K562 (cell line): ENCODE data around the gene SCAMP3. TPM values are rescaled to one million over a fixed set of nuclear protein-coding genes. Genes with fewer than 3 reads are reported as not detected.
A peak's percentile ranks its signal among the peaks of the same experiment; 100 is the strongest.

Experiments
- AFF1 ChIP-seq, 2 experiments: fragments of 450-650 bp; IDR thresholded peaks; 2 replicates each; pipeline ENCODE4 v1.6.1; 2018; ENCODE audit warnings: mild to moderate bottlenecking in 2 of 2, low read depth in 1 of 2; ENCODE audit not compliant: partially characterized antibody in 2 of 2
- CBFA2T2 ChIP-seq: fragments of 450-650 bp; conservative IDR thresholded peaks from 2 replicates; pipeline ENCODE4 v1.6.1; 2017; ENCODE audit warnings: mild to moderate bottlenecking
- CHCHD3 ChIP-seq: fragments of 250-450 bp; sonication (Bioruptor Pico); IDR thresholded peaks from 2 replicates; pipeline ENCODE4 v2.1.2; 2022; ENCODE audit warnings: mild to moderate bottlenecking
- CHD4 ChIP-seq: fragments of 200-600 bp; sonication (generic); IDR thresholded peaks from 3 replicates; pipeline ENCODE4 v1.6.1; 2012; ENCODE audit warnings: low read depth, mild to moderate bottlenecking, mixed read lengths, low read length, inconsistent platforms; ENCODE audit not compliant: insufficient read depth, insufficient replicate concordance, poor library complexity, severe bottlenecking
- CREM ChIP-seq: IDR thresholded peaks from 2 replicates; pipeline ENCODE4 v1.6.1; 2014; ENCODE audit warnings: antibody characterized with exemption, low read depth
- DMBX1 ChIP-seq: fragments of 250-450 bp; sonication (Bioruptor Pico); IDR thresholded peaks from 2 replicates; pipeline ENCODE4 v1.8.0; 2022; ENCODE audit warnings: inconsistent platforms, mild to moderate bottlenecking, moderate library complexity, borderline replicate concordance
- GATAD2A ChIP-seq: fragments of 450-650 bp; IDR thresholded peaks from 2 replicates; pipeline ENCODE4 v1.6.1; 2017
- HOXB6 ChIP-seq: fragments of 250-450 bp; sonication (Bioruptor Pico); IDR thresholded peaks from 2 replicates; pipeline ENCODE4 v1.5.1; 2022; ENCODE audit warnings: mild to moderate bottlenecking, borderline replicate concordance
- KLF6 ChIP-seq: fragments of 250-450 bp; sonication (Bioruptor Pico); IDR thresholded peaks from 2 replicates; pipeline ENCODE4 v1.4.0; 2020; ENCODE audit warnings: mild to moderate bottlenecking, moderate library complexity, borderline replicate concordance
- MCM2 ChIP-seq: fragments of 450-650 bp; IDR thresholded peaks from 2 replicates; pipeline ENCODE4 v1.6.1; 2017; ENCODE audit warnings: low read depth, mild to moderate bottlenecking
- MTA2 ChIP-seq: fragments of 450-650 bp; IDR thresholded peaks from 2 replicates; pipeline ENCODE4 v1.6.1; 2016; ENCODE audit warnings: low read depth
- NELFE ChIP-seq: IDR thresholded peaks from 2 replicates; pipeline ENCODE4 v1.6.1; 2011; ENCODE audit warnings: mild to moderate bottlenecking; ENCODE audit not compliant: insufficient read depth, insufficient read length
- NR2F6 ChIP-seq: fragments of 450-650 bp; formaldehyde crosslinking; IDR thresholded peaks from 2 replicates; pipeline ENCODE4 v1.4.0; 2020; ENCODE audit warnings: mild to moderate bottlenecking
- NR4A1 ChIP-seq, 2 experiments: fragments of 250-450 bp in 1 of 2; fragments of 450-650 bp in 1 of 2; sonication (Bioruptor Pico) in 1 of 2; IDR thresholded peaks; 2 replicates each; pipeline versions ENCODE4 v1.4.0 to v1.6.1; 2016 to 2020; ENCODE audit warnings: mild to moderate bottlenecking in 2 of 2, missing compliant biosample characterization in 1 of 2, missing genetic modification characterization in 1 of 2, moderate library complexity in 1 of 2
- PHB2 ChIP-seq: fragments of 450-650 bp; IDR thresholded peaks from 2 replicates; pipeline ENCODE4 v1.6.1; 2017; ENCODE audit warnings: low read depth
- RNF219 ChIP-seq: fragments of 250-450 bp; sonication (Bioruptor Pico); IDR thresholded peaks from 2 replicates; pipeline ENCODE4 v1.5.0; 2022; ENCODE audit warnings: mild to moderate bottlenecking
- TEAD2 ChIP-seq: fragments of 450-650 bp; IDR thresholded peaks from 2 replicates; pipeline ENCODE4 v1.6.1; 2016; ENCODE audit warnings: missing genetic modification characterization, control low read depth, missing compliant biosample characterization
- ZKSCAN8 ChIP-seq: fragments of 200-800 bp; sonication (Bioruptor generic); IDR thresholded peaks from 2 replicates; pipeline ENCODE4 v1.6.1; 2016; ENCODE audit warnings: missing genetic modification characterization, missing compliant biosample characterization
- ZNF586 ChIP-seq: fragments of 450-650 bp; formaldehyde crosslinking; conservative IDR thresholded peaks from 2 replicates; pipeline ENCODE4 v1.4.0; 2020; ENCODE audit warnings: mild to moderate bottlenecking, moderate library complexity
- ZNF764 ChIP-seq: fragments of 250-450 bp; sonication (Bioruptor Pico); IDR thresholded peaks from 2 replicates; pipeline ENCODE4 v1.4.0; 2020; ENCODE audit warnings: low read depth, mild to moderate bottlenecking, moderate library complexity
- ZNF778 ChIP-seq: fragments of 450-650 bp; formaldehyde crosslinking; IDR thresholded peaks from 2 replicates; pipeline ENCODE4 v1.4.0; 2020; ENCODE audit warnings: mild to moderate bottlenecking, moderate library complexity
- polyA plus RNA-seq, 8 experiments: library from polyadenylated mRNA; depleted of rRNA in 4 of 8; stranded (reverse) in 5 of 8; unstranded in 3 of 8; fragments of >200 nt; fragmentation: Nextera tagmentation in 2 of 8; fragmentation: Illumina TruSeq in 1 of 8; extraction: Ambion mirVana in 2 of 8; extraction: Trizol in 1 of 8; gene quantifications; 2 replicates each; pipeline versions ENCODE4 v1.2.1 to v1.2.3, GENCODE V29; 2011 to 2014; ENCODE audit warnings: inconsistent platforms in 1 of 8, missing spikeins in 1 of 8
- total RNA-seq, 7 experiments: library from RNA; depleted of rRNA in 6 of 7; stranded (reverse); fragments of >200 nt in 6 of 7; fragmentation: Illumina TruSeq in 2 of 7; extraction: Trizol in 2 of 7; gene quantifications; 2 replicates each; pipeline versions ENCODE4 v1.2.1 to v1.2.3, GENCODE V29; 2011 to 2021; ENCODE audit warnings: low replicate concordance in 1 of 7
- TF ChIP-seq, protein P1 (sequence below), 2 experiments: fragments of 200-800 bp in 1 of 2; sonication (Bioruptor generic) in 1 of 2; sonication (generic) in 1 of 2; formaldehyde crosslinking in 1 of 2; IDR thresholded peaks in 1 of 2; conservative IDR thresholded peaks in 1 of 2; 2 replicates each; pipeline versions ENCODE4 v1.5.0 to v1.6.1; 2016 to 2020; ENCODE audit warnings: missing compliant biosample characterization in 1 of 2, missing genetic modification characterization in 1 of 2, missing genetic modification reagents in 1 of 2

SCAMP3 gene
- total and polyA plus RNA-seq, 9 of the 15 experiments (the other 6 are each of a cell fraction or from before 2014, with no cell fraction given), result 14.2 to 131 (median 86.1) TPM

GRCh38 chr1:155307247-155307740 is 45.1 kb upstream of the SCAMP3 start (continued):
- TF ChIP-seq CREM, result peak; percentile 61
- no peak for TF ChIP-seq NELFE
- TF ChIP-seq ZKSCAN8 (CRISPR knock-in tag), result peak; percentile 85
- TF ChIP-seq AFF1 (IDR thresholded peaks at IDR 0.05; ENCODE audit: low read depth in 1 of 2, partially characterized antibody in 2 of 2), result no peak
- no peak for TF ChIP-seq ZNF764 (CRISPR knock-in tag)
- TF ChIP-seq TEAD2 (tag), result peak; percentile 93
- TF ChIP-seq PHB2, result no peak
- no peak for TF ChIP-seq NR2F6 (CRISPR knock-in tag)
- TF ChIP-seq ZNF778 (CRISPR knock-in tag), result no peak
- peak; percentile 97 for TF ChIP-seq GATAD2A
- TF ChIP-seq KLF6 (CRISPR knock-in tag), result peak; percentile 98
- peak; percentile 89 for TF ChIP-seq RNF219 (CRISPR knock-in tag)
- TF ChIP-seq NR4A1 (CRISPR knock-in tag; IDR thresholded peaks at IDR 0.05), result peak; percentile 98
- peak; percentile 99 for TF ChIP-seq NR4A1 (tag; IDR thresholded peaks at IDR 0.05)
- peak; percentile 99 for TF ChIP-seq DMBX1 (CRISPR knock-in tag)
- TF ChIP-seq CHD4, result no peak
- no peak for TF ChIP-seq CHCHD3 (CRISPR knock-in tag)
- TF ChIP-seq MCM2, result no peak
- TF ChIP-seq ZNF586 (CRISPR knock-in tag), result peak; percentile 81
- no peak for TF ChIP-seq CBFA2T2
- TF ChIP-seq MTA2, result no peak
- peak; percentile 86 for TF ChIP-seq HOXB6 (CRISPR knock-in tag)
- TF ChIP-seq, protein P1, sequence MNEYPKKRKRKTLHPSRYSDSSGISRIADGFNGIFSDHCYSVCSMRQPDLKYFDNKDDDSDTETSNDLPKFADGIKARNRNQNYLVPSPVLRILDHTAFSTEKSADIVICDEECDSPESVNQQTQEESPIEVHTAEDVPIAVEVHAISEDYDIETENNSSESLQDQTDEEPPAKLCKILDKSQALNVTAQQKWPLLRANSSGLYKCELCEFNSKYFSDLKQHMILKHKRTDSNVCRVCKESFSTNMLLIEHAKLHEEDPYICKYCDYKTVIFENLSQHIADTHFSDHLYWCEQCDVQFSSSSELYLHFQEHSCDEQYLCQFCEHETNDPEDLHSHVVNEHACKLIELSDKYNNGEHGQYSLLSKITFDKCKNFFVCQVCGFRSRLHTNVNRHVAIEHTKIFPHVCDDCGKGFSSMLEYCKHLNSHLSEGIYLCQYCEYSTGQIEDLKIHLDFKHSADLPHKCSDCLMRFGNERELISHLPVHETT (CRISPR knock-in tag; conservative IDR thresholded peaks at IDR 0.05 in 1 of 2, IDR thresholded peaks at IDR 0.05 in 1 of 2), result peak in 1 of 2 experiments; percentile 95; a peak in 2 of 4 replicates
